ENCODE results near the gene GFOD2. TPM values are rescaled to one million over a fixed set of nuclear protein-coding genes. Genes with fewer than 3 reads are reported as not detected.

The GFOD2 gene
- total RNA-seq, 1 donor from 2014 or later = 21.9 TPM

GRCh38 chr16:67657751-67658518 is 61.2 kb downstream of the GFOD2 start:
- Histone ChIP-seq H3K27me3 (ENCODE audit: control insufficient read depth, insufficient read depth, low read length) (peaks cover 19% of the 10 kb centered on the region), H3K36me3 (ENCODE audit: control insufficient read depth, insufficient read depth, low read length) (peaks cover 2% of the 10 kb centered on the region), H3K4me3 (ENCODE audit: low read depth, low read length) (no peak overlapping the region)
- no peak for DNase-seq (ENCODE audit: low read depth)
- TF ChIP-seq, protein P1, sequence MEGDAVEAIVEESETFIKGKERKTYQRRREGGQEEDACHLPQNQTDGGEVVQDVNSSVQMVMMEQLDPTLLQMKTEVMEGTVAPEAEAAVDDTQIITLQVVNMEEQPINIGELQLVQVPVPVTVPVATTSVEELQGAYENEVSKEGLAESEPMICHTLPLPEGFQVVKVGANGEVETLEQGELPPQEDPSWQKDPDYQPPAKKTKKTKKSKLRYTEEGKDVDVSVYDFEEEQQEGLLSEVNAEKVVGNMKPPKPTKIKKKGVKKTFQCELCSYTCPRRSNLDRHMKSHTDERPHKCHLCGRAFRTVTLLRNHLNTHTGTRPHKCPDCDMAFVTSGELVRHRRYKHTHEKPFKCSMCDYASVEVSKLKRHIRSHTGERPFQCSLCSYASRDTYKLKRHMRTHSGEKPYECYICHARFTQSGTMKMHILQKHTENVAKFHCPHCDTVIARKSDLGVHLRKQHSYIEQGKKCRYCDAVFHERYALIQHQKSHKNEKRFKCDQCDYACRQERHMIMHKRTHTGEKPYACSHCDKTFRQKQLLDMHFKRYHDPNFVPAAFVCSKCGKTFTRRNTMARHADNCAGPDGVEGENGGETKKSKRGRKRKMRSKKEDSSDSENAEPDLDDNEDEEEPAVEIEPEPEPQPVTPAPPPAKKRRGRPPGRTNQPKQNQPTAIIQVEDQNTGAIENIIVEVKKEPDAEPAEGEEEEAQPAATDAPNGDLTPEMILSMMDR (IDR thresholded peaks at IDR 0.05; ENCODE audit: insufficient read depth, low read length, poor library complexity, severe bottlenecking) = no peak

GRCh38 chr16:67657017-67657608 is 62.0 kb downstream of the GFOD2 start:
- peaks cover 24% of the 10 kb centered on the region for H3K27me3 ChIP-seq (ENCODE audit: control insufficient read depth, insufficient read depth, low read length)
- no peak for DNase-seq (ENCODE audit: low read depth)

DNA sequence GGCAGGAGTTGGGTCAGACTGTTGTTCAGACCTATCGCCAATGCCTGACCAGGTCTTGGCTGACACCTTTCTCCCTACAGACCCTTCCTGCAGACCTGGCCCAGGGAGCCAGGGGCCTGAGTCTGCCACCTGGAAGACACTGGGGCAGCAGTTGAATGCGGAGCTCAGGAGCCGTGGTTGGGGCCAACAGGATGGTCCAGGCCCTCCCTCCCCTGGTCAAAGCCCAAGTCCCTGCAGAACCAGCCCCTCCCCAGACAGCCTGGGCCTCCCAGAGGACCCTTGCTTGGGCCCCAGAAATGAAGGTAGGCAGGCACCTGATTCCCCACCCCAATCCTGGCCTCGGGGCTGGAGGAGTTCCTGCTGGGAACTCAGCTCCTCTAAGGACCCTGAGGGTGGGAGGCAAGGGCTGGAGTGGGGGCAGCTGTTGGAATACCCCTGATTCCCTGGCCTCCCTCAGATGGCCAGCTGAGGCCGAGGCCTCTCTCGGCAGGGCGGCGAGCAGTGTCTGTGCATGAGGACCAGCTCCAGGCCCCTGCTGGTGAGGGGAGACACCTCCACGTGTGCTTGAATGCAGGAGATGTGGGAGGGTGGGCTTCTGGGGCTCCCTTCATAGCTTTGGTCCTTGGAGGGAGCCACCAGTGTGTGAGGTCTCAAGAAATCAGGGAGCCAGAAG is 62.6 kb downstream of the GFOD2 start:
- no peak overlapping the region for H3K4me3 ChIP-seq (ENCODE audit: low read depth, low read length)
- H3K27me3 ChIP-seq (ENCODE audit: control insufficient read depth, insufficient read depth, low read length) = peaks cover 31% of the 10 kb centered on the region
- H3K36me3 ChIP-seq (ENCODE audit: control insufficient read depth, insufficient read depth, low read length) = no peaks in the 10 kb centered on the region
- DNase-seq (ENCODE audit: low read depth) = no peak
- TF ChIP-seq, protein P1 (IDR thresholded peaks at IDR 0.05; ENCODE audit: insufficient read depth, low read length, poor library complexity, severe bottlenecking) = no peak

More at GRCh38 chr16:67657017-67657608, 62.0 kb downstream of the GFOD2 start:
- Histone ChIP-seq H3K4me3 (ENCODE audit: low read depth, low read length) (no peak overlapping the region), H3K36me3 (ENCODE audit: control insufficient read depth, insufficient read depth, low read length) (no peaks in the 10 kb centered on the region)
- TF ChIP-seq, protein P1 (IDR thresholded peaks at IDR 0.05; ENCODE audit: insufficient read depth, low read length, poor library complexity, severe bottlenecking) = no peak

DNA sequence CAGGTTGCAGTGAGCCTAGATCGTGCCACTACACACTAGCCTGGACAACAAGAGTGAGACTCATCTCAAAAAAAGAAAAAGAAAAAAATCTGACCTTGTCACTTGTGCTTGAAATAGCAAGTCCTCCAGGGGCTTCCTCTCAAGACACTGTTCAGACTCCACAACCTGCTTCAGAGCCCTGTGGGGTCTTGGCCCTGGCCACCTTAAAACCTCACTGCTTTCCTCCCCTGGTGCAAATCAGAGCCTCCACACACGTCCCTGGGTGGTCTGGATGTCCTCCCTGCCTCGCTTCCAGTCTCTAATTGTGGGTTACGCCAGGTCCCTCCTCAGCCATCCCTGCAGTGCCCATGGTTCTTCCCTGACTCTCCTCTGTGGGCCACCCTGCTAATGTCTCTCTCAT is 63.8 kb downstream of the GFOD2 start:
- H3K4me3 ChIP-seq (ENCODE audit: low read depth, low read length) = no peak overlapping the region
- H3K27me3 ChIP-seq (ENCODE audit: control insufficient read depth, insufficient read depth, low read length) = peaks cover 42% of the 10 kb centered on the region
- no peak for DNase-seq (ENCODE audit: low read depth)
- TF ChIP-seq, protein P1 (IDR thresholded peaks at IDR 0.05; ENCODE audit: insufficient read depth, low read length, poor library complexity, severe bottlenecking) = no peak
- H3K36me3 ChIP-seq (ENCODE audit: control insufficient read depth, insufficient read depth, low read length) = no peaks in the 10 kb centered on the region

GRCh38 chr16:67654403-67654911 is 64.7 kb downstream of the GFOD2 start:
- H3K4me3 ChIP-seq (ENCODE audit: low read depth, low read length) = no peak overlapping the region
- H3K27me3 ChIP-seq (ENCODE audit: control insufficient read depth, insufficient read depth, low read length) = peaks cover 51% of the 10 kb centered on the region
- no peak for DNase-seq (ENCODE audit: low read depth)
- no peaks in the 10 kb centered on the region for H3K36me3 ChIP-seq (ENCODE audit: control insufficient read depth, insufficient read depth, low read length)
- TF ChIP-seq, protein P1 (IDR thresholded peaks at IDR 0.05; ENCODE audit: insufficient read depth, low read length, poor library complexity, severe bottlenecking) = no peak

Measured in kidney epithelial cell (primary cell).